ENCODE measurements around the gene TCF20.

The TCF20 gene

GRCh38 chr22:42225841-42226240, 44.6 kb downstream of the TCF20 start:
- H2AFZ ChIP-seq (ENCODE audit: low read depth), result no peak overlapping the region
- no peak overlapping the region for H3K4me2 ChIP-seq
- TF ChIP-seq CTCF (conservative IDR thresholded peaks at IDR 0.05; ENCODE audit: low read depth, low read length), result no peak
- no peaks in the 10 kb centered on the region for H3K27me3 ChIP-seq (ENCODE audit: insufficient read depth, low read depth)
- H3K27ac ChIP-seq, result no peak overlapping the region
- H3K9ac ChIP-seq, result no peak overlapping the region
- 0 out of 2 replicates have a peak, but pooled peaks cover 7% of the 10 kb centered on the region for H4K20me1 ChIP-seq (ENCODE audit: insufficient read depth)
- no peaks in the 10 kb centered on the region for H3K36me3 ChIP-seq (ENCODE audit: insufficient read depth)
- H3K4me3 ChIP-seq (IDR thresholded peaks at IDR 0.05; ENCODE audit: insufficient read depth, low read depth, low read length), result no peak overlapping the region
- H3K79me2 ChIP-seq (ENCODE audit: insufficient read depth, low read depth), result peaks cover 84% of the 10 kb centered on the region
- peaks cover 26% of the 10 kb centered on the region for H3K4me1 ChIP-seq (ENCODE audit: low read depth, poor library complexity, severe bottlenecking)

- H3K79me2 ChIP-seq (ENCODE audit: insufficient read depth, low read depth), result peaks cover 72% of the 10 kb centered on the region
- no peak overlapping the region for H3K27ac ChIP-seq
- no peak for TF ChIP-seq CTCF (conservative IDR thresholded peaks at IDR 0.05; ENCODE audit: low read depth, low read length)
- H3K4me1 ChIP-seq (ENCODE audit: low read depth, poor library complexity, severe bottlenecking), result peaks cover 24% of the 10 kb centered on the region
- H3K4me3 ChIP-seq (IDR thresholded peaks at IDR 0.05; ENCODE audit: insufficient read depth, low read depth, low read length), result no peak overlapping the region
- H3K9ac ChIP-seq, result no peak overlapping the region
- H2AFZ ChIP-seq (ENCODE audit: low read depth), result no peak overlapping the region
- no peak overlapping the region for H3K4me2 ChIP-seq
- no peaks in the 10 kb centered on the region for H3K27me3 ChIP-seq (ENCODE audit: insufficient read depth, low read depth)
- peaks cover 8% of the 10 kb centered on the region; the same call in 1 of the 2 replicates for H4K20me1 ChIP-seq (ENCODE audit: insufficient read depth)
- H3K36me3 ChIP-seq (ENCODE audit: insufficient read depth), result no peaks in the 10 kb centered on the region
These were observed 48.3 kb downstream of the TCF20 start for GRCh38 chr22:42222140-42222539.

Data from KMS-11 (cell line).